GM13976 (cell line): ENCODE results near the gene SOS2.

Experiments used
- DNase-seq: peaks from one replicate; pipeline ENCODE4 v3.0.0; 2012; ENCODE audit warnings: low spot score
- in situ Hi-C: fragments of 300-500 bp; cut with MboI; formaldehyde crosslinking; loops from one replicate; pipeline ENCODE4 v1.12.0; 2022; ENCODE audit warnings: low sequenced_read_pairs, mixed read lengths, inconsistent platforms; ENCODE audit not compliant: unreplicated experiment
- TF ChIP-seq, protein P1 (sequence below): IDR thresholded peaks from 2 replicates; pipeline ENCODE4 v1.5.1; 2012; ENCODE audit warnings: borderline replicate concordance, mild to moderate bottlenecking; ENCODE audit not compliant: insufficient read depth; ENCODE audit errors: extremely low read depth, missing control alignments, control extremely low read depth

Gene SOS2

DNA sequence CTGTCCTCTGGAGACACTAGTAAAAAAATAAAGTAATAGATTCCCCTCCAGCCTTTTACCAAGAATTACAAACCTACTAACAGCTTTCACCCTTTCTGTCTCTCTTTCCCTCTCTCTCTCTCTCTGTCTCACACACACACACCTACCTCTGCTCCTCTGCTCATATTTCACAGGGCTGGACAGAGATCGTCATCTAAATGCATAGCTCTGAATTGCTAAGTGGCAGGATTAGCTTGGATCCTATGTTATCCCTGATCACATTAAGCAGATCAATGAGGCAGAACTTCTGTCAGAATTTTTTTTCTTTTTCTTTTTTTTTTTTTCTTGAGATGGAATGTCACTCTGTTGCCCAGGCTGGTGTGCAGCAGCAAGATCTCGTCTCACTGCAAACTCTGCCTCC is 137.9 kb downstream of the SOS2 start:
- TF ChIP-seq, protein P1, sequence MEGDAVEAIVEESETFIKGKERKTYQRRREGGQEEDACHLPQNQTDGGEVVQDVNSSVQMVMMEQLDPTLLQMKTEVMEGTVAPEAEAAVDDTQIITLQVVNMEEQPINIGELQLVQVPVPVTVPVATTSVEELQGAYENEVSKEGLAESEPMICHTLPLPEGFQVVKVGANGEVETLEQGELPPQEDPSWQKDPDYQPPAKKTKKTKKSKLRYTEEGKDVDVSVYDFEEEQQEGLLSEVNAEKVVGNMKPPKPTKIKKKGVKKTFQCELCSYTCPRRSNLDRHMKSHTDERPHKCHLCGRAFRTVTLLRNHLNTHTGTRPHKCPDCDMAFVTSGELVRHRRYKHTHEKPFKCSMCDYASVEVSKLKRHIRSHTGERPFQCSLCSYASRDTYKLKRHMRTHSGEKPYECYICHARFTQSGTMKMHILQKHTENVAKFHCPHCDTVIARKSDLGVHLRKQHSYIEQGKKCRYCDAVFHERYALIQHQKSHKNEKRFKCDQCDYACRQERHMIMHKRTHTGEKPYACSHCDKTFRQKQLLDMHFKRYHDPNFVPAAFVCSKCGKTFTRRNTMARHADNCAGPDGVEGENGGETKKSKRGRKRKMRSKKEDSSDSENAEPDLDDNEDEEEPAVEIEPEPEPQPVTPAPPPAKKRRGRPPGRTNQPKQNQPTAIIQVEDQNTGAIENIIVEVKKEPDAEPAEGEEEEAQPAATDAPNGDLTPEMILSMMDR, result no peak
- DNase-seq, result no peak
- in situ Hi-C loops, result loop anchor here (10.0 kb wide), 1 partner anchor 229 kb away; no protein-coding TSS in a partner anchor

DNA sequence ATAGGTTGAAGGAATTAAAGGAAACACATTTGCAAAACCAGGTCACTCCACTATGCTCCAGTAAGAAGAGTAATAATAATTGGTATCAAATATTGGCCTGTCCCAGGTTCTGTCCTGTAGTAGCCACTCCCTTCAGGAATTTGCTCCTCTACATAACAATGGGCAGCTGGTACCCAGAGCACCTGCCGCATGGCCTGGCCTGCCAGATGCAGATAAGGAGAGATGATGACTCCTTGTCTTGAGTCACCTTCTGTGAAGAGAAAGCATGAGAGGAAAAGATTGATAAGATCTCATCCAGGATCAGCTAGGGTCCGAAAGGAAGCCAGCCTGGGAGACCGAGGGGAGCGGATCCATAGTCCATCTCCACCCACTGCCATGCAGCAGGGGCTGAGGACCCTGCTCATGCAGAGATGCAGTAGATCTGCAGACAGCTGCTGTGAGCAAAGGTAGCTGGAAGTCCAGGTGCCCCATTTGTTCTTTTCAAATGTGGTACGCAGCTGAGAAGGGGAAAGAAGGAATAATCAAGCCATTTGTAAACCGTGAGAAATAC is 139.3 kb downstream of the SOS2 start:
- in situ Hi-C loops, result loop anchor here (10.0 kb wide), 1 partner anchor 227 kb away; no protein-coding TSS in a partner anchor
- DNase-seq, result no peak
- TF ChIP-seq, protein P1, result no peak

DNA sequence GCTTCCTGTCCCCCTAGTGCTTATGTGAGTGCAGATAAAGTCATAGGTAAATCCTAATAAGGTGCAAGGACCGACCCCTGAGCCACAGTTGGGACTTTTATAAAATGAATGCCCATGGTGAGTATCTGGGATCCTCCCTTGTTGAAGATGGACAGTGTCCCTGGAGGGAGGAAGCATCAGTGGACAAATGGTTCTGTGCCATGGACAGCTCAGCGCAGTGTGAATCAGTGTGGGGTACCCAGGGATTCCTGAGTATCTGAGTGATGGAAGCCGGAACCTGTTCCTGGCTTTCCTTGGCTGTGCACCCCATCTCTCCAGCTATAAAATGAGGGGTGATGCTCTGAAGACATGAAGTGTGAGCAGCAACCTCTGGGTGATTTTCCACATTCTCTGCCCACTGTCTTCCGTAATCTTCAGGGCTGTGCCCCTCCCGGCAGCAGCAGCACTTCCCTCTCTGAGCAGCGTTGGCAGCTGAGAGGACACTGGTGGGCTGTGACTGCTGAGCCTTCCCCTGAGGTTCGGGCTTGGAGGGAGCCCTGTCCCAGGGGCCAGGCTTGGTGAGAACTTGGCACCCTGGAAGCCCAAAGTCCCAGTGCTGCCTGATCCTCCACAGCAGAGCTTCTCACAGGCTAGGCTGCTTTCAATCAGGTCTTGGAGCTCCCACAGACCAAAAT is 140.0 kb downstream of the SOS2 start:
- no peak for DNase-seq
- TF ChIP-seq, protein P1, result no peak
- in situ Hi-C loops, result loop anchor here (10.0 kb wide), 1 partner anchor 227 kb away; no protein-coding TSS in a partner anchor

DNA sequence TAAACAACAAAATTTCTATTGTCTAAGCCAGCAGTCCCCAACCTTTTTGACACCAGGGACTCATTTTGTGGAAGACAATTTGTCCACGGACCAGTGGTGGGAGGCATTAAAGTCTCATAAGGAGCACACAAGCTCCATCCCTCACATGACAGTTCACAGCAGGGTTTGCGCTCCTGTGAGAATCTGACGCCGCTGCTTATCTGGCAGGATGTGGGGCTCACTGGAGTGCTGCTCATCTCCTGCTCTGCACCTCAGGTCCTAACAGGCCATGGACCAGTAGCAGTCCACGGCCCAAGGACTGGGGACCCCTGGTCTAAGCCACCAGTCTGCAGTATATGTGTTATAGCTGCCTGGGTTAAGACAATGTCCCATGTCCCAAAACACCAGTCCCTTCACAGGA is 142.2 kb downstream of the SOS2 start:
- TF ChIP-seq, protein P1, result no peak
- in situ Hi-C loops, result loop anchor here (10.0 kb wide), 1 partner anchor 194 kb away; the partner anchor contains the start of gene ARF6
- DNase-seq, result no peak

DNA sequence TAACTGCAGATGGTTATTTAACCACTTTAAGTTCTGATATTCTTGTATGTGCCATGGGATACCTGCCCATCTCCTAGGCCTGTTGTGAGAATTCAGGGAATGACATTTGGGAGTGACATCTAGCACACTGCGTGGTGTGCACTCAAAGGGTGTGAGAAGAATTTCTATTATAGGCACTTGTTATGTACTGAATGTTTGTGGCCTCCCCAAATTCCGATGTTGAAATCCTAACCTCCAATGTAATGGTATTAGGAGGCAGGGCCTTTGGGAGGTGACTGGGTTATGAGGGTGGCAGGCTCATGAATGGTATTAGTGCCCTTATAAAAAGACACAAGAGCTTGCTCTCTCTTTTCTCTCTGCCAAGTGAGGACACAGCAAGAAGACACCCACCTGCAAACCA is 142.6 kb downstream of the SOS2 start:
- DNase-seq, result no peak
- in situ Hi-C loops, result loop anchor here (10.0 kb wide), 1 partner anchor 194 kb away; the partner anchor contains the start of gene ARF6
- TF ChIP-seq, protein P1, result no peak

DNA sequence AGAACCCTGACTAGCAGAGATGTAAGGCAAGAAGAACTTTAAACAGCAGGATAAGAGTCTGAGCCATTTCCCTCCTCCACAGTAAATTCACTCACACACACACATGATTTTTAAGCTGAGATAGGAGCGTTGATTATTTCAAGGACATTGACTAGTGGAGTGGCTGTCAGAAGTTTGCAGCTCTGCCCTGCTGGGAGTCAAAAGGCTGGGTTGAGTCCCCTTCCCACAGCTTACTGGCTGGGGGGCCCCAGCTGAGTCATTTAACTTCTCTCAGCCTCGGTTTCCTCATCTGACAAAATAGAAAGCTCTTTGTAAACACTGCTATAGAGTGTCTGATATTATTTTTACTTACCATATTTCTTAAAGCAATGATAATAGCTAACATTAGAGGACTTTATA is 143.3 kb downstream of the SOS2 start:
- TF ChIP-seq, protein P1, result no peak
- in situ Hi-C loops, result loop anchor here (10.0 kb wide), 1 partner anchor 193 kb away; the partner anchor contains the start of gene ARF6
- DNase-seq, result no peak
